Measurements from ENCODE around the gene TXNDC9.
"Not testable (repeated sequence)": the region's sequence is repeated elsewhere in the genome, so short reads cannot be mapped to it uniquely, and the experiment has no call there.

The TXNDC9 gene, protein sequence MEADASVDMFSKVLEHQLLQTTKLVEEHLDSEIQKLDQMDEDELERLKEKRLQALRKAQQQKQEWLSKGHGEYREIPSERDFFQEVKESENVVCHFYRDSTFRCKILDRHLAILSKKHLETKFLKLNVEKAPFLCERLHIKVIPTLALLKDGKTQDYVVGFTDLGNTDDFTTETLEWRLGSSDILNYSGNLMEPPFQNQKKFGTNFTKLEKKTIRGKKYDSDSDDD

DNA sequence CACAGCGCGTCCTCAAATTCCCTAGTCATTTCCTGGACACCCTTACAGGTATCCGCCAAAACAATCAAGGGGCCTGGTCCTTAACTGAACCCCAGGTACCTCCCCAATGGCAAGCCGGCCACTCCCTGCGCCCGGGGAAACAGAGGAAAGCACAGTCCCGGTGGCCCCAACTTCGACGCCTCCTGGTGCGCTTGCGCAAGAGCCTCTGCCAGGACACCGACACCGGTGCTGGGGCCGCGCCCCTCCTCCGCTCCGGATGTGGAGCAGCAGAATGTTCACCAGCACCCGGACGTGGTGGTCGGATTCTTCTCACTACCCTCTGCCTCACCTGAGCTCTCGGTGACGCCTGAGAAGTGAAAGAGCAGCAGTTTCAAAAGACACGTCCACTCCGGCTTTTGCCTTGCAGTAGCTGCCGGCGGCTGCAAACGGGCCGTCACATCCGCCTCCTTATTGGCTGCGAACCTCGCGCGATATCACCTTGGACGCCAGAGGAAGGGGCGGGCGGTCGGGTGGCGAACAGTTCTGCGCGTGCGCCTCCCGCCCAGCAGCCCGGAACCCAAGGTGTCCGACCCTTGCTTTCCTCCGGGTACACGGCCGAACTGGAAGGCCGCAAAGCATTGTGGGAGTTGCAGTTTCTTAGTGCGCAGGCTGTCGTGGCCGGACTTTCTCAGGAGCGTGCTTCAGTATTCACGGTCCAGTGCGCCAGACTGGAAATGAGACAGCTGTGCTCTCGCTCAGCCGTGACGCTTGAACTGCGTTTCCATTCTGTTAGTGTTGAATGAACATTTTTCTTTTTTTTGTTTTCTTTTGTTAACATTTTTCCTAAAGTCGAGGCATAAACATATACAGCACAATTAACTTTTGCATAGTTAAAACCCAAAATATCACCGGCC lies at the start of gene TXNDC9:
Gene TXNDC9, minus strand, starts transcription at position 423 of the 893 bp plus-strand sequence. CDS start 3,123 bp downstream, outside the sequence.
- DNase-seq, result peak; percentile 98

DNA sequence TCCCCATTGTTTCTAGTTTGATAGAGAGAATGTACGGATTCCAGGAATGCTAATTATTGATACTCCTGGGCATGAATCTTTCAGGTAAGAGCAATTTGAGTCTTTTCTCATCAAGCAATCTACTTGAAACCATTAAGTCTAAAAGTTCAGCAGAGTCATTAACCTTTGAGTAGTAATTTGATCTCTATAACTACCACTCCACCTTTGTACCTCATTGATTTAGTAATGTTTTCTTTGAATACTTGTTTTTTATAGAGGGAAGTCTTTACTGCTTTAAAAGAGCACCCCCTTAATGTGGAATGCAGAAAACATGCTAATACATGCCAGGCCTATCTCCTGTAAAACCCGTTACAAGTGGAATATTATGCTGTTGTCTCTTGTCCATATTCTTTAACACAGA lies 46.0 kb upstream of the TXNDC9 start:
- no peak for DNase-seq

DNA sequence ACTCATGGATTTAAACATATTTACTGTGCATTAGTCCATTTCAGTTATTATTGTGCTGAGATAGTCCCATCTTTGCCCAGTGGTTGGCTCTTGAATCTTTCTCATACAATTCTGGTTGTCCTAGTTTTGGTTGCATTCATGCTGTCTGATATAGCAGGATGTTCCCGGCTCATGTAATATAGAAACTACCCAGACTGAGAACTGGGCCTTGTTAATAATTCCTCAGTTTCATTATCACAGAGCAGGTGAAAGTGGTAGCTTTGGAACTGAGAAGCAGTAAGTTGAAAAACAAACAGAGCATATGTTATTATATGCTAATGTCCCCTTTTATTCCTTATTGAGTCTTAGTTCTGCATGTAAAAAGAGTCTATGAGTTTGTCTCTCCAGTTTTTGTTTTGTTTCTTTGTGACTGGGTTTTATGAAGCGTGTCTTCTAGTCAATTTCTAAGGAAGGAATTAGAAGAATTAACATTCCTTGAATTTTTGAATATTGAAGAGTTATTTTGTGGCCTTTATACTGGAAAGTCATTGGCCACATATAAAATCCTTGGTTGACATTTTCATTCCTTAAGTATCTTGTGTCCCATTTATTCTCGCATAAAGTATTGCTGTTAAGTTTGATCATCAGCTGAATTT lies 44.4 kb upstream of the TXNDC9 start:
- DNase-seq, result no peak

DNA sequence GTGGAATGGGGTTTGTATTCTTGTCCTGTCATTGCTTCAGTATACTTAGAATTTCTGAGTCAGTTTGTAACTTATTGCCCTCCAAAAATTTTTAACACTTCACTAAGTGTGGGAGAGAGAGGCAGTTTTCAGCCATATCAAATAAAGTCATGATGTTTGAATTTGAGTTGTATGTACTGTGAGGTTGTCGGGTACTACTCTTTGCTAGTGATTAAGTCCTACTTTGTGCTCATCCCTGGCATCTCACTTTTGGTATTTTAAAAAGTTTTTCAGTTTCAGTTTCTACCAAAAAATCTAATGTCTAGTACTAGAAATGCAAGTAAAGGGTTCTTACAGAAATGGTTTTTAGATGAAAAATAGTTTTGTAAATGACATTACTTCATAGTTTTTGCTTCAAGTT lies 41.7 kb upstream of the TXNDC9 start:
- no peak for DNase-seq

DNA sequence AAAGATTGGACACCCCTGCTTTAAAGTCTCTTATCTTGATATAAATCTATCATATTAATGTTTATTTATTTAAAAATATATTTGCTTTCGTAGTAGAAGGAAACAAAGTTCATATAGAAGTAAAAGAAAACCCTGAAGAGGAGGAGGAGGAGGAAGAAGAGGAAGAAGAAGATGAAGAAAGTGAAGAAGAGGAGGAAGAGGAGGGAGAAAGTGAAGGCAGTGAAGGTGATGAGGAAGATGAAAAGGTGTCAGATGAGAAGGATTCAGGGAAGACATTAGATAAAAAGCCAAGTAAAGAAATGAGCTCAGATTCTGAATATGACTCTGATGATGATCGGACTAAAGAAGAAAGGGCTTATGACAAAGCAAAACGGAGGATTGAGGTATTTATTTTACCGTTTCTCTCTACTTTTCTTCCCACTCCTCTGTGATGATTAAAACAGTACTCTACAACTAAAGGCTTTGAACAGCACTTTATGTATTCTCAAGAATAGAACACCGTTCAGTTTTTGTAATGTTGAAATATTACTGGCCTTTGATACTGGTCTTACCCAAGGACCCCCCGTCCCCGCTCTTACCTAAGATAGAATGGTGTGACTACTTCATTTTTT lies 40.2 kb upstream of the TXNDC9 start:
- DNase-seq, result no peak

DNA sequence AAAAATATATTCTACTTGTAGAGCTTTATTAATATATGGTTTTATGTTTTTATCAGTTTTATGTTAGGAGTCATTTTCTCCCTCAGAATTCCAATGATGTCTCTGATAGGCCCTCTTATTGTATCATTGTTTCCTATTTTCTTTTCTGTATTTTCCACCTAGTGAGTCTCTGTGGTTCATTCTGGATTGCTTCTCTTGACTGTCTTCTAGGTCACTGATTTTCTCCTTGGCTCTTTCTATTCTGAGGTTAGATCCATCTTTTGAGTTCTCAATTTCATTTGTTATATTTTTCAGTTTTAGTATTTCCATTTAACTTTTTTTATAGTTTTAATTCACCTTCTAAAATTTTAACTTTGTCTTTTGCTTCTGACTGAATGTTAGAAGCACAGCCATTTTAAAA lies 38.6 kb upstream of the TXNDC9 start:
- DNase-seq, result no peak

DNA sequence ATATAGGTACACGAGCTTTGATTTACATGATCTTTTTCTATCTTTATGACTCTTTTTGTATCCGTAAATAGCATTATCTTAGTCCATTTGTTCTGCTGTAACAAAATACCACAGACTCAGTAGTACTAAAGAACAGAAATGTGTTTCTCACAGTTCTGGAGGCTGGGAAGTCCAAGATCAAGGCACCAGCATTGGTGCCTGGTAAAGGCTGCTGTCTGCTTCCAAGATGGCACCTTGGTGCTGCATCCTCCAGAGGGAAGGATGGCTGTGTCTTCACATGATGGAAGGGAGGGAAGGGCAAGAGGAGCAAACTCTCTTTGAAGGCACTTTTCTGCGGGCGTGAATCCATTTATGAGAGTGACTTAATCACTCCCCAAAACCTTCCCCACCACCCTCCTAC lies 37.0 kb upstream of the TXNDC9 start:
- no peak for DNase-seq

DNA sequence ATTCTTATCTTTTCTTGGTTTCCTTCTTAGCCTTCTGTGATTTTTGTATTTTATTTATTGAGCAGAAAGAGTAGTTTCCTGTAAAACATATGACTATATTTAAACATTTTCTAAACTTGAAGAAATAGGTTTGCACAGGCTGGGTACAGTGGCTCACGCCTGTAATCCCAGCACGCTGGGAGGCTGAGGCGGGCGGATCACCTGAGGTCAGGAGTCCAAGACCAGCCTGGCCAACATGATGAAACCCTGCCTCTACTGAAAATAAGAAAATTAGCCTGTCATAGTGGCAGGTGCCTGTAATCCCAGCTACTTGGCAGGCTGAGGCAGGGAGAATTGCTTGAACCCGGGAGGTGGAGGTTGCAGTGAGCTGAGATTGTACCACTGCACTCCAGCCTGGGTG lies 32.7 kb upstream of the TXNDC9 start:
- not testable (repeated sequence) for DNase-seq

DNA sequence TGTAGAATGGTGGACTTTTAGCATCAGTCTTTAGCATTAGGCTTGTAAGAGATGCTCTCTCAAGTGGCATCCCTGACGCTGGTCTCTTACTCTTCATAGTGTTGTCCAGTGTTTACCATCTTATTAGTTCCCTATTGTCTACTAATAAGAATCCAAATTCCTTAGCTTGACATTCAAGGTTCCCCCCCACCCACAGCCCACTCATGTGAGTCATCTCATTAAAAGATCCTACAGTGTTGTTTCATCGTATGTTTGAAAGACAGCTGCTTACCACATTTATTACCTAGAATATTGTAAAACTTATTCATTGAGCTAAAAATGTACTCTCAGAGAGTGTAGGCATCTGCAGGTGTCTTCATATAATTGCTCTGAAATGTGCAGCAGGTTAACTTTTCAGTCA lies 29.5 kb upstream of the TXNDC9 start:
- no peak for DNase-seq

DNA sequence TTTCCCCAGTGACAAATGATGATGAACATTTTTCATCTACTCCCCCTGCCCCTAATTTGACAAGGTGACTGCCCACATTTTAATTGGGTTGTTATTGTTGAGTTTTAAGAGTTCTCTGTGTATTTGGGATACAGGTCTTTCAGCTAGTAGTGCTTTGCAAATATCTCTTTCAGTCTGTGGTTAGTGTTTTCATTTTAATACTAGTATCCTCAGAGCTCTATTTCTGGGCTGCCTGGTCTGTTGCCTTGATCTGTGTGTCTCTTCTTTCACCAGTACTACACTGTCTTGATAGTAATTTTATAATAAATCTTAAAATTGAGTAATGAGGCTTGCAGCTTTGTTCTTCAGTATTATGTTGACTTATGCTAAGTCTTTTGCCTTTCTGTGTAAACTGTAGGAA lies 20.7 kb upstream of the TXNDC9 start:
- no peak for DNase-seq

DNA sequence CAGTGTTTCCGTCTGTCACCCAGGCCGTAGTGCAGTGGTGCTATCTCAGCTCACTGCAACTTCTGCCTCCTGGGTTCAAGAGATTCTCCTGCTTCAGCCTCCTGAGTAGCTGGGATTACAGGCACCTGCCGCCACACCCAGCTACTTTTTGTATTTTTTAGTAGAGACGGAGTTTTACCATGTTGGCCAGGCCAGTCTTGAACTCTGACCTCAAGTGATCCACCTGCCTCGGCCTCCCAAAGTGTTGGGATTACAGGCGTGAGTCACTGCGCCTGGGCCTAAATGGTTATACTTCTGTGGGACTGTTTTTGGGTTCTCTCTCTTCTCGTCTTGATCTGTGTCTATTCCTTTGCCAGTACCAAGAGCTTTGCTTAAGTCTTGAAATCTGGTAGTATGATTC lies 18.7 kb upstream of the TXNDC9 start:
- DNase-seq, result not testable (repeated sequence)

DNA sequence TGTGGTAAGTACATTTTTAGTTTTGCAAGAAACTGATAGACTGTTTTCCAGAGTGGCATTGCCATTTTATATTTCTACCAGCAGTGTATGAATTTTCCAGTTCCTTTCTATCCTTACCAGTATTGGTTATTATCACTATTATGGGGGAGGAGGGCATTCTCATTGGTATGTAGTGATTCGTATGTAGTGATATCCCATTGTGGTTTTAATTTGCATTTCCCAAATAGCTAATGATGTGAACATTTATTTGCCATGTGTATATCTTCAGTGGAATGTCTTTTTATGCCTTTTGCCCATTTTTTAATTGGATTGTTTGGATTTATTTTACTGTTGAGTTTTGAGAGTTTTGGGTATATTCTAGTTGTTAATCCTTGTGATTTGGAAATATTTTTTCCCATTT lies 17.9 kb upstream of the TXNDC9 start:
- no peak for DNase-seq

DNA sequence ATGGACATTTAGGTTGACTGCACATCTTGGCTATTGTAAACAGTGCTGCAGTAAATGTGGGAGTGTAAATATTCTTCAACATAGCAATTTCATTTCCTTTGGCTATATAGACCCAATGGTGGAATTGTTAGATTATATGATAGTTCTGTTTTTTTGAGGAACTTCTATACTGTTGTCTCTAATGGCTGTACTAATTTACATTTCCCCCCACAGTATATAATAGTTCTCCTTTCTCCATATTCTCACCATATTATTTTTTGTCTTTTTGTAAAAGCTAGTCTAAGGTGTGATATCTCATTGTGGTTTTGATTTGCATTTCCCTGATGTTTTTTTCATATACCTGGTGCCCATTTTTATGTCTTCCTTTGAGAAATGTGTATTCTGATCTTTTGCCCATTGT lies 14.1 kb upstream of the TXNDC9 start:
- no peak for DNase-seq

DNA sequence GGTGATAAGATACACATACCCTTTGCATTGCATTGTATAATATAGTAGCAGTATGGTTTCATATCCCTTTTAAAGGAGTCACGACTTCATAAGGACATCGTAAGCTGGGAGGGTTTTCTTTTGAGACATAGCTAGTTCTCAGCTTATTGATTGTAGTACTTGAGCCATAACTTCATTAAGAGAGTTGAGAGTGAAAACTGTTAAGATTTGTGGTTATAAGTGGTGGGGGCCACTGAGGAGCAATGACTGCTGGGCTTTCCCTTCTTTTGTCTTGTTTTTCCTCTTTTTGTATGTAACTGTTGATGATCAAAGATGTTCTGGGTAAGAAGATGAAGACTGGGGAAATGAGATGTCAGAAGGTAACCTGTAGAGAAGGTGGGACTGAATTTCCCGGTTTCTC lies 12.0 kb upstream of the TXNDC9 start:
- no peak for DNase-seq

DNA sequence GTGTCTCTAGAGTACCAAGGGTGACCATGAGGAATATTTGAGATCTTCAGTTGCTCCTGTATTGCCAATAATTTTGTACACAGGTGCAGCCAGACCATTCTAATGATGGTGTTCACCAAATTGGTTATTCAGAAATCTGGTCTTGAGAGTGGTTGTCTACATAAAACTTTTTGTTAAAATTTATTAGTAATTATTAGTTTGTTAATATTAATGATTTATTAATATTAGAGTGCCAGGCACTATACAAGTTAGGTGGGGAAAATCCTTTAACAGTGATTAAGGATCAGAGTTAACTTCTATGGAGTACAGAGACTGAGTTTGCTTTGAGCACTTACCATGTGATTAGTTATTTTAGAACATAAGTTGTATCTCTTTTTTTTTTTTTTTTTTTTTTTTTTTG lies 10.1 kb upstream of the TXNDC9 start:
- no peak for DNase-seq

DNA sequence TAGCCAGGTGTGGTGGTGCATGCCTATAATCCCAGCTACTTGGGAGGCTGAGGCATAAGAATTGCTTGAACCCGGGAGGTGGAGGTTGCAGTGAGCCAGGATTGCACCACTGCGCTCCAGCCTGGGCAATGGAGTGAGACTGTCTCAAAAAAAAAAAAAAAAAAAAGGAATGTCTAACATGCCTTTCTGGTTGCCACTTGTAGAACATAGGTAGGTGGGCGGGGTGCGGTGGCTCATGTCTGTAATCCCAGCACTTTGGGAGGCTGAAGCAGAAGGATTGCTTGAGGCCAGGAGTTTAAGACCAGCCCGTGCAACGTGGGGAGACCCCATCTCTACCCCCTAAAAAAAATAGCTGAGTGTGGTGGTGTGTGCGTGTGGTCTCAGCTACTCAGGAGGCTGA lies 9.3 kb upstream of the TXNDC9 start:
- DNase-seq, result not testable (repeated sequence)

DNA sequence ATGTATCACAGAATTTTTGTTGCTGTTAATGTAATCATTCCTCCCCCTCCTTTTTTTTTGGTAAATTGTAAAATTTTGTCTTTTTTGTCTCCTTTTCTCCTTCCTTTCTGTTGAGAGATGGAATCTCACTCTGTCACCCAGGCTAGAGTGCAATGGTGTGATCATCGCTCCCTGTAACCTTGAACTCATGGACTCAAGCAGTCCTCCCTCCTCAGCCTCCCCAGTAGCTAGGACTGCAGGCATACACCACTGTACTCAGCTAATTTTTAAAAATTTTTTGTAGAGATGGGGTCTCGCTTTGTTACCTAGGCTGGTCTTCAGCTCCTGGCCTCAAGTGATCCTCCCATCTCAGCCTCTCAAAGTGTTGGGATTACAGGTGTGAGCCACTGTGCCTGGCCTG lies 6.4 kb upstream of the TXNDC9 start:
- DNase-seq, result no peak

DNA sequence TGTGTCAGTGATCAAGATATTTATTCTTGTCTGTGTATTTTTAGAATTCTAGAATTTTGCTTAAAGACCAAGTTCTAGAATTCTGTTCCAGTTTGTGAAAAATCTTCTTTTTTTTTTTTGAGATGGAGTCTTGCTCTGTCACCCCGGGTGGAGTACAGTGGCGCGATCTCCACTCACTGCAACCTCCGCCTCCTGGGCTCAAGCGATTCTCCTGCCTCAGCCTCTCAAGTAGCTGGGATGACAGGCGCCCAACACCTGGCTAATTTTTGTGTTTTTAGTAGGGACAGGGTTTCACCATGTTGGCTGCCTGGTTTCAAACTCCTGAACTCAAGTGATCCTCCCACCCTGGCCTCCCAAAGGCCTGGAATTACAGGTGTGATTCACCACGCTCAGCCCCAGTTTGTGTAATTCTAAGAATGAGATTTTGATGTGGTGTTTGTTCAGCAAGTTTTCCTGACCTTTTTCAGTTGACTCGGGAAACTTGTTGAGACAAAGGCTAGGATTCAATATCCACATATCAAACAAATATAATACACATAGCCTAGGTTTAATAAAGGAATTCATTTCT lies 4.6 kb upstream of the TXNDC9 start:
- DNase-seq, result no peak

DNA sequence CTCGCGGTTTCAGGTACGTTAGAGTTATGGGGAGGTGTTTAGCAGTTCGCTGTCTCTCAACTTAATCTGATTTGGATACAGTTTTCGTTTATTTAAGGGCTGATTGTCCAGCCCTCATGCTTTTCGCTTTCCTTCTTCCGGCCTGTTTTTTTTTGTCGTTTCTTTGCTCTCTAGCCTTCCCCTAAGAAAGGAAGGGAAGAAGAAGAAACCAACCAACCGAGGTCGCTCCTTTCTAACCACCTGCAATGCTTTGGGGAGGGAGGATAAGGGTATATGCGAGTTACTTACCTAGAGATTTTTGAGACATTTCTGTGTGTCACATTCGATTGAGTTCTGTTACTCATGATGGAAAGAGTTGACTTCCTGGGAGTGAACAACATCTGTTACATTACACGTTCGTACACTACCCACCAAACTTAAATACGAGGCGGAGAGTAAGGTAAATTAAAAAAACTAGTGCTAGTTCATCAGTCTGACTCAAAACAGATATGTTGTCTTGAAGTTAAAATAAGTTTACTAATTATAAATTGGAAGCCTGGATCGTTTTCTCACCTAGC lies 2.0 kb upstream of the TXNDC9 start:
- DNase-seq, result no peak

DNA sequence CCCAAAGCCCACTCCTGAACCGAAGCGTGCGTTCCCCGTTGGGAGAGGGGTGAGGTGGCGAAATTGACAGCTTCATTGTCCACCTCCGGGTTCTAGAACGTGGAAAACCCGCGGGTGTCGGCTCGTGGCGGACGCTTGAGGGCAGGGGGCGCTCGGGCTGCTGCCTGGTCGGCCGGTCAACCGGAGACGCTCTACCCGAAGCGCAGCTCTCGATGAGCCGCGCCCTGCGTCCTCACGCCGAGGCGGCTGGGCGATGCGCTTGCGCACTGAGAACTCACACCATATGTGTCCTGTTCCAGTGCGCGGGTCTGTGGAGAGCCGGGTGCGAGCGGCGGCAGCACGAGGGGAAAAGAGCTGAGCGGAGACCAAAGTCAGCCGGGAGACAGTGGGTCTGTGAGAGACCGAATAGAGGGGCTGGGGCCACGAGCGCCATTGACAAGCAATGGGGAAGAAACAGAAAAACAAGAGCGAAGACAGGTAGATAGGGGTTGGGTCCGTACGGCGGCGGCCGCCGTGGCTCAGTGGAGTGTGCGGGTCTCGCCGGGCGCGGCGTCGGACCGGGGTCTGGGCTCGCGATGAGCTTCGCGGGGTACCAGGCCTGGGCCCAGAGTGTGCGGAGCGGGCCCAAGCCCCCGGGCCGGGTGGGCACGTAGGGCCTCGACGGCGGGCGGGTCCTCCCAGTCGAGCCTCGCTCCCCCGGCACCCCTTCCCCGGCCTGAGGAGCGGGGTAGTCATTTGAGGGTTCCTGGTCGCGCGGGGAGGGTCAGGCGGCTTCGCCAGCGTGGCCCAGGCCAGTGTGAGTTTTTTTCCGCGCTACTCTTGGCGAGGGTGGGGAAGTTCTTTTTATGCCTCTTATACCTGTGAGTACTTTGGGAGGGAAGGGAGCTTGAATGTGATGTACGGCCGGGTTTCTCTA lies 1.2 kb upstream of the TXNDC9 start, which contains the start of gene EIF5B:
Gene EIF5B, plus strand, starts transcription at position 277 of the 916 bp plus-strand sequence. Its CDS starts 166 bp downstream, at position 443.
- DNase-seq, result peak; percentile 47

DNA sequence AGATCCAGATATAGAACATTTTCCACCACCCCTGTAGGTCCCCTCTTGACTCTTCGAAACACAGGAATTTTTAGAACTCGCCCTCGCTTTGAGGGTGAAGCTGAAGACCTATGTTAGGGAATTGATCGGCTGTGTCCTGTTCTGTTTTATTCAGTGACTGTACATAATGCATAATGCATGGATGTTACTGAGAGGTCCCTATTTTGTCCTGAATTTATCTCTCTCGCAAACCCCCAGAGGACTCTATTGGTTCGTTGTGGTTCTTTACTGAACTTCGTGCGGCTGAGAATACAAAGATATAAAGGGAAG lies 625 bp upstream of the TXNDC9 start:
- DNase-seq, result no peak

DNA sequence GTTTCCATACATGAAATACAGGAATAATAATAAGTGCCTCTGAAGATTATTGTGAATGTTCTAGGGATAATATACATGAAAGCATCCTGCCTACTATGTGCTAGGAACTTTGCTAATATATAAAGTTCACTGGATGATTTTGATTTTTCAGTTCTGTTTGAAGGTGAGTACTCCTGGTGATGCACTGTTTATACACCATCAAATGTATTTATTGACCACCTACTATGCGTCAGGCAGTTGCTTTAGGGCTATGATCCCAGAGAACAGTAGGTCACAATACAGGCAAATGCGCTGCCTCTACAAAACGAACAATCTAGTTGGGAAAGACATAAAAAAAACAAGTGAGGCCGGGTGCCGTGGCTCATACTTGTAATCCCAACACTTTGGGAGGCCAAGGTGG lies 10.7 kb downstream of the TXNDC9 start:
- no peak for DNase-seq

All from SIG-M5 (cell line).